HG02885 (cell line): ENCODE data around the gene ADAMTS2.

Source experiments
- ATAC-seq: cut with Tn5 transposase; IDR thresholded peaks from one replicate; pipeline ENCODE4 v1.9.1; 2021; ENCODE audit warnings: mild to moderate bottlenecking; ENCODE audit not compliant: unreplicated experiment, poor library complexity

Gene ADAMTS2

GRCh38 chr5:179153341-179153901 is 191.8 kb downstream of the ADAMTS2 start:
- ATAC-seq, result no peak

GRCh38 chr5:179152941-179153340 is 192.3 kb downstream of the ADAMTS2 start:
- no peak for ATAC-seq

GRCh38 chr5:179152144-179152895 is 192.9 kb downstream of the ADAMTS2 start:
- no peak for ATAC-seq

DNA sequence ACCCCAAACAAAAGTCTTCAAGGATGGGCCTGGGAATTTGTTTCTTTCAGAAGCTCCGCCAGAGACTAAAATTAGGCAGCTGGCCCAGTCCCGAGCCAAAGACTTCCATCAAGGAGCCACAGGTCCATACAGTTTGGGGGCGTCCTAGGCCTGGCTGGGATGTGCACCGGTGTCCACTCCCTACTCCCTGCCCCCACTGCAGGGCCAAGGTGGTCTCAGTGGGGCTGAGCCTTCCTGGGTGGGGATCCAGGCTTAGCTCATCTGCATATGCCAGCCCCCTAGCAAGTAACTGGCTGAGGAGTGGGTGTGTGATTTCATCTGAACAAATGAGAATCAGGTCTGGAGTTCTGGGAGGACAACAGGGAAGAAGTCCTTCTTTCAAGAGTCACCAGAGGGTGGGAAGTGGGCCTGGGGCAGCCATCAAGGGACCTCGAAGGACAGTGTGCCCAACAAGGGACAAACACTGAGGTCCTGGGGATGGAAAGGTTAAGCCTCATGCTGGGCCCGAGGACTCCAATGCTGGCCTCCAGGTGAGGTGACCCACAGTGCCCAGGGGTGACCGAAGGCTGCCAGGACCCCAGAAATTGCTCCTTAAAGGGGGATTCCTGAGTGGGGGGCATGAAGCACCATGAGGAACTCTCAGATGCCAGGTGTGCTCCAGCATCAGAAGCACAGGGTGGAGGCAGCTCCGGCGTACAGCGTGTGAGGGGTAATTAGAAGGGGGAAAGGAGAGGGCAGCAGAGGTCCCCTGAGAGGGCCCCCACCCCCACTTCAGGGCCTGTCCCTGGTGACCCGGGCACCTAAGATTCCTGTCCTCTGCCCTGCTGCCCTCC is 193.8 kb downstream of the ADAMTS2 start:
- ATAC-seq, result no peak

DNA sequence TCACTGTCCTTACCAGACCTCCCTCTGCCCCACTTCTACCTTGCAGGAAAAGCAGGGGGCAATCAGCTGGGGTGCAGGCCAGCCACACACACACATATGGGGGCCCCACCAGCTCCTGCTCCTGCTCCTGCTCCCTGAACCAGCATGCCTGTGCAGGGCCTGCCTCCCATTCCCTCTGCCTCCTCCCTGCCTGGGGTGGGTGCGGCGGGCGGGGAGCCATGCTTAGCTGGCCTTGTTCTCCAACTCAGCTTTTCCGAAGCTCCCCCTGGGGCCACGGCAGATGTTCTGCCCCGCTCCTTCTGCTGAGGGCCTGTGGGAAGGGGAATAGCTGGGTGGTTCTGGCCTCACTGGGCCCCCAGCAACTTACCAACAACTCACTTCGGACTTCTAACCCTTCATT is 195.2 kb downstream of the ADAMTS2 start:
- no peak for ATAC-seq

GRCh38 chr5:179149278-179149677 is 196.0 kb downstream of the ADAMTS2 start:
- no peak for ATAC-seq

DNA sequence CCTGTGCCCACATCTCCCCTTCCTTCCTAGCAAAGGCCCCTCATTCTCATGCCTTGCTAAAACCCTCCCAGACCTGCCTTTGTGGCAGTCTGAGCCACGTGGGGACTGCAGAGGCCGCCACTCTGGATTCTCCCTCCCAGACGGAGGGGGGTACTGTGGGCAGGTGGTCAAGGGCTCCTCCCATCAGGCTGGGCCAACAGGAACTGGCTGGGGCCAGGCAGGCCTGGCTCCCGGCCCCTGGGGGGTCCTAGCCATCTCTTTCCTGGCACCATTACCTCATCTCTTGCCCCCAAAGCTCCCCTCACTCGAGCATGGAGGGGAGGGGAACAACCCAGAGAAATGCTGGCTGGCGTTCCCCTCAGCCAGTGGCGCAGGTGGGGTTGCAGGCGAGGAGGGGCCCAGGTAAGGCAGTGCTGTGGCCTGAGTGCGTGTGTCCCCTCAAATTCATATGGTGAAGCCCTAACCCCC is 196.5 kb downstream of the ADAMTS2 start:
- ATAC-seq, result no peak

GRCh38 chr5:179147991-179148702 is 197.1 kb downstream of the ADAMTS2 start:
- no peak for ATAC-seq

- no peak for ATAC-seq
Observed at GRCh38 chr5:179146277-179146676, 199.0 kb downstream of the ADAMTS2 start.

DNA sequence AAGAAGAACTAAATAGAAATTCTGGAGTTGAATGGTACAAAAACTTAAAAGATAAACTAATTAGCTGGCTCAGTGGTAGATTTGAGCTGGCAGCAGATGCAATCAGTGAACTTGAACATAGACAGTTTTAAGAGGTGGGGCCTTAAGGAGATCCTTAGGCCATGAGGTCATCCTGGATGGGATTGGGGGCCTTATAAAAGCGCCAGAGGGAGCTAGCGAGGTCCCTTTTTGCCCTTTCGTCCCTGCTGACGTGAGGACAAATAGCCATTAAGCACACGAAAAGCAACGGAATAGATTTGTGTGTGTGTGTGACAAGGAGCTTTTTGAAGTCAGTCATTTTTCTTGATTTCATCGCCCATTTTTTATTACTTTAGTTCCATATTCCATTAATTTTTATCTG is 201.8 kb downstream of the ADAMTS2 start:
- ATAC-seq, result no peak

GRCh38 chr5:179142434-179143198 is 202.6 kb downstream of the ADAMTS2 start:
- ATAC-seq, result no peak

DNA sequence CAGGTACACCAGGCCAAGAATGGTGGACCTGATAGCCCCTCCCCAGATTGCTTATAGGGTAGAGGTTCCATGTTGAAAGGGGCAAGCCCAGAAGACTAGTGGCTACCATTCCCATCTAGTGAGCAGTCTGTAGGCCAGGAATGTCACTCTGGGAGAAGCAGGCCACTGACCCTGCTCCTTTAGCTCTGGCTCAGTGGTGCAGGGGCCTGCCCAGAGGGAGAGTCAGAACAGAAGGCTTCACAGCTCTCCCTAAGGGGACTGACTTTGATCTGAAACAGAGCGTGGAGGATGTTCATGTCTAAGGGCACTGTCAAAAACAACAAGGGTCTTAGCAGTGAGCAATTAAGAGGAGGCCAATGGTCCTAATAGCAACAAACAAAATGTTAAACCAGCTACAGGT is 203.4 kb downstream of the ADAMTS2 start:
- no peak for ATAC-seq

GRCh38 chr5:179140293-179140692 is 205.0 kb downstream of the ADAMTS2 start:
- no peak for ATAC-seq

- no peak for ATAC-seq
Observed at GRCh38 chr5:179139936-179140235, 205.4 kb downstream of the ADAMTS2 start.

DNA sequence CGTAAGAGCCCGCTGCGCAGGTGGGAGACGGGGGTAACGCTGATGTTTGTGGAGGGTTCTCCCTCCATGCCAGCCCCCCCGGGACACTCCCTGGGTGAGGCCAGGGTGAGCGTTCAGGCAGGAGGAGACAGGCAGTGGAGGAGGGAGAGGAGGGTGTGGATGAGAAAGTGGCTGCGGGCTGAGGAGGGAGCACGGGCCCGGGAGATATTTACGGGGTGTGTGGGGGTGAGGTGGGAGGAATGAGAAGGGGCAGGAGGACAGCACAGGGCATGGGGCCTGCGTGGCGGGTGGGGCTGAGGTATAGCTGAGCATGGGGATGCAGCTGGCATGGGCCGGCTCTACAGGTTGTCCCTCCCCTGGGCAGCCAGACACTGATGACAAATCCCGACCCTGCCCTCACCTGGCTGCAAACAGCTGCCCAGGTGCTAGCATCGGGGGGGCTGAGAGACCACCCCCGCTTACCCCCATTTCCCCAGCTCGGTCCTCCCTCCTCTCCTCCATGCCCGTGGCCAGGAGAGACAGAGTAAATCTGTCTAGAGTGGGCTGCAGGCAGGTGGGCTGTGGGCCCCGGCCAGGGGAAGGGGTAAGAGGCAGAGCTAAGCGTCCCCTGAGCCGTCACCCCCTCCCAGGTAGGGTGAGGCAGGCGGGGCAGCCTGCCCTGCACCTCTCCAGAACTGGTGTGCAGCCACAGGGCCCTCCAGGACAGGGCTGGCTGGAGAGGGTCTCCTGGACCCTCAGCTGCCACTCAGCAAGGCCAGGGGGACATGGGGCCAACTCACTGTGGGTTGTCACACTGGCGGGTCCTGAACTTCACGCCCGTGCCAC is 205.9 kb downstream of the ADAMTS2 start:
- ATAC-seq, result no peak

DNA sequence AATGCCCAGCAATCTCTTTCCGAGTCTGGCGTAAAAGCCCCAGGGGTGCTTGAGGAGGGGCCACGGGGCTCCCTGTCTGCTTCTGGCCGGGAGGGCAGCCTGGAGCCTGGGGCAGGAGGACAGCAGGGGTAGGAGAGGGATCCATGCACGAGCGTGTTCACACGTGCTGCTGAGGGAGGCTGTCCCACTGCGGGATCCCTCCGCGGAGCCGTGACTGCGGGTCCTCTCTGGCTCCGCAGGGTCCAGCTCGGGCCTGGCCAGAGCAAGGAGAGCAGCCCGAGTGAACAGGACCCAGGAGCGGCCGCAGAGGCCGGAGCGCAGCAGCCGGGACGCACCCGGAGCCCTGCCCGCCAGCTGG is 206.7 kb downstream of the ADAMTS2 start:
- no peak for ATAC-seq

- no peak for ATAC-seq
Observed at GRCh38 chr5:179137643-179138567, 207.4 kb downstream of the ADAMTS2 start.

- ATAC-seq, result no peak
Observed at GRCh38 chr5:179137016-179137642, 208.1 kb downstream of the ADAMTS2 start.
